H1 (cell line): ENCODE results near the gene SPCS1. TPM values are rescaled to one million over a fixed set of nuclear protein-coding genes. Genes with fewer than 3 reads are reported as not detected.

ENCODE experiments used
- CTCF ChIA-PET: fragments of 300-600 bp; sonication (Branson Sonifier 250); formaldehyde crosslinking; loops from one replicate; lab custom pipeline; 2021; ENCODE audit not compliant: partially characterized antibody; lab: Charles Lee
- POLR2A ChIA-PET: fragments of 300-600 bp; sonication (Branson Sonifier 250); formaldehyde crosslinking; loops from one replicate; lab custom pipeline; 2021; ENCODE audit warnings: inconsistent platforms; ENCODE audit not compliant: partially characterized antibody; lab: Charles Lee
- DNase-seq, 2 experiments: peaks; one replicate each; pipeline versions ENCODE4 v3.0.0 to v3.0.0-alpha.2; 2010 to 2022; ENCODE audit warnings: low spot score in 2 of 2, low read depth in 1 of 2, mixed read lengths in 1 of 2
- FAIRE-seq: peaks from 2 replicates; lab custom pipeline; 2011; peaks lifted over from hg19 to GRCh38; lab: Jason Lieb, UNC
- H2AFZ ChIP-seq: 2 replicates; pipeline ENCODE4 v1.8.1; 2012; ENCODE audit warnings: low read length, inconsistent platforms
- H2AK5ac ChIP-seq: 2 replicates; pipeline ENCODE4 v1.6.1; 2013; ENCODE audit warnings: low read depth, low read length
- H2BK120ac ChIP-seq: replicated peaks from 2 replicates; pipeline ENCODE3; 2013; ENCODE audit warnings: low read depth, low read length, inconsistent platforms
- H2BK12ac ChIP-seq: 2 replicates; pipeline ENCODE4 v1.6.1; 2013; ENCODE audit warnings: low read depth, low read length
- H2BK15ac ChIP-seq: 2 replicates; pipeline ENCODE4 v1.6.1; 2013; ENCODE audit warnings: low read length
- H2BK20ac ChIP-seq: 2 replicates; pipeline ENCODE4 v1.6.1; 2013; ENCODE audit warnings: low read length
- H2BK5ac ChIP-seq: 2 replicates; pipeline ENCODE4 v1.6.1; 2013; ENCODE audit warnings: low read depth, low read length
- H3K14ac ChIP-seq: 2 replicates; pipeline ENCODE4 v1.6.1; 2013; ENCODE audit warnings: inconsistent platforms; ENCODE audit not compliant: insufficient read length
- H3K18ac ChIP-seq: 2 replicates; pipeline ENCODE4 v1.6.1; 2013; ENCODE audit warnings: low read length; ENCODE audit errors: extremely low read depth
- H3K23ac ChIP-seq: 2 replicates; pipeline ENCODE4 v1.6.1; 2013; ENCODE audit warnings: inconsistent platforms; ENCODE audit not compliant: insufficient read length
- H3K23me2 ChIP-seq: 2 replicates; pipeline ENCODE4 v1.6.1; 2013; ENCODE audit warnings: low read depth, low read length
- H3K27ac ChIP-seq: 2 replicates; pipeline ENCODE4 v1.6.1; 2011; ENCODE audit warnings: low read depth, low read length, inconsistent platforms
- H3K27me3 ChIP-seq, 4 experiments: replicated peaks in 1 of 4; 1 replicate in 1 of 4; 2 replicates in 3 of 4; pipeline versions ENCODE4 v1.6.1 to v1.8.1; 2011 to 2013; ENCODE audit warnings: low read length in 3 of 4, mild to moderate bottlenecking in 3 of 4, inconsistent platforms in 2 of 4, mixed read lengths in 2 of 4, moderate library complexity in 1 of 4; ENCODE audit not compliant: control insufficient read depth in 3 of 4, insufficient read depth in 3 of 4; ENCODE audit errors: extremely low read depth in 1 of 4
- H3K36me3 ChIP-seq, 4 experiments: 2 replicates each; pipeline versions ENCODE4 v1.6.1 to v1.8.1; 2011 to 2013; ENCODE audit warnings: mild to moderate bottlenecking in 4 of 4, low read length in 3 of 4, moderate library complexity in 2 of 4, control low read depth in 1 of 4, inconsistent platforms in 1 of 4; ENCODE audit not compliant: insufficient read depth in 4 of 4, control insufficient read depth in 2 of 4
- H3K4ac ChIP-seq: replicated peaks from 2 replicates; pipeline ENCODE3; 2013; ENCODE audit warnings: low read length, low read depth, mixed read lengths, inconsistent platforms; ENCODE audit not compliant: insufficient read length
- H3K4me1 ChIP-seq, 4 experiments: replicated peaks in 1 of 4; 1 replicate in 1 of 4; 2 replicates in 3 of 4; pipeline versions ENCODE4 v1.6.1 to v1.8.1; 2011 to 2013; ENCODE audit warnings: low read length in 3 of 4, inconsistent platforms in 2 of 4, mixed read lengths in 1 of 4; ENCODE audit not compliant: insufficient read depth in 4 of 4, control insufficient read depth in 3 of 4
- H3K4me2 ChIP-seq, 2 experiments: 2 replicates each; pipeline versions ENCODE4 v1.6.1 to v1.8.1; 2011 to 2013; ENCODE audit warnings: low read depth in 2 of 2, low read length in 2 of 2, control low read depth in 1 of 2, inconsistent platforms in 1 of 2, mild to moderate bottlenecking in 1 of 2; ENCODE audit not compliant: insufficient read depth in 1 of 2
- H3K4me3 ChIP-seq, 4 experiments: fragments of 200-600, 300-600 bp in 1 of 4; sonication (generic), shearing (Covaris generic), sonication (Bioruptor Twin) in 1 of 4; 2 replicates each; pipeline versions ENCODE4 v1.5.1 to v1.8.1; 2011 to 2016; ENCODE audit warnings: low read length in 4 of 4, low read depth in 3 of 4, control low read depth in 2 of 4, inconsistent platforms in 2 of 4, mild to moderate bottlenecking in 2 of 4, mixed read lengths in 1 of 4, moderate library complexity in 1 of 4; ENCODE audit not compliant: insufficient read depth in 2 of 4; ENCODE audit errors: extremely low read depth in 1 of 4
- H3K56ac ChIP-seq: replicated peaks from 2 replicates; pipeline ENCODE3; 2013; ENCODE audit warnings: low read depth, mild to moderate bottlenecking, mixed read lengths, low read length, inconsistent platforms; ENCODE audit not compliant: insufficient read length
- H3K79me1 ChIP-seq: 2 replicates; pipeline ENCODE4 v1.6.1; 2013; ENCODE audit warnings: low read depth, low read length, control low read depth
- H3K79me2 ChIP-seq, 2 experiments: 2 replicates each; pipeline versions ENCODE4 v1.6.1 to v1.8.1; 2012 to 2013; ENCODE audit warnings: low read length in 2 of 2, mild to moderate bottlenecking in 2 of 2, inconsistent platforms in 1 of 2; ENCODE audit not compliant: insufficient read depth in 2 of 2, control insufficient read depth in 1 of 2
- H3K9ac ChIP-seq, 4 experiments: replicated peaks in 1 of 4; 1 replicate in 1 of 4; 2 replicates in 3 of 4; pipeline versions ENCODE4 v1.6.1 to v1.8.1; 2011 to 2013; ENCODE audit warnings: low read depth in 3 of 4, low read length in 3 of 4, control low read depth in 2 of 4, mild to moderate bottlenecking in 2 of 4, moderate library complexity in 2 of 4, inconsistent platforms in 1 of 4; ENCODE audit errors: extremely low read depth in 1 of 4
- H3K9me3 ChIP-seq, 2 experiments: 2 replicates each; pipeline versions ENCODE4 v1.6.1 to v1.8.1; 2012 to 2013; ENCODE audit warnings: mild to moderate bottlenecking in 2 of 2, moderate library complexity in 2 of 2, control low read depth in 1 of 2, inconsistent platforms in 1 of 2, low read depth in 1 of 2, low read length in 1 of 2, mixed read lengths in 1 of 2; ENCODE audit not compliant: insufficient read depth in 2 of 2
- H4K20me1 ChIP-seq, 2 experiments: replicated peaks in 1 of 2; 2 replicates each; pipeline versions ENCODE3 to v1.8.1; 2011 to 2013; ENCODE audit warnings: inconsistent platforms in 2 of 2, low read length in 2 of 2, mild to moderate bottlenecking in 1 of 2; ENCODE audit not compliant: insufficient read depth in 2 of 2, control insufficient read depth in 1 of 2
- H4K5ac ChIP-seq: 2 replicates; pipeline ENCODE4 v1.6.1; 2013; ENCODE audit warnings: low read length, low read depth, mixed read lengths, inconsistent platforms; ENCODE audit not compliant: insufficient read length
- H4K8ac ChIP-seq: 2 replicates; pipeline ENCODE4 v1.8.0; 2013; ENCODE audit warnings: mild to moderate bottlenecking, moderate library complexity, low read length, inconsistent platforms; ENCODE audit not compliant: insufficient read depth; ENCODE audit errors: extremely low read depth
- H4K91ac ChIP-seq: replicated peaks from 2 replicates; pipeline ENCODE3; 2013; ENCODE audit warnings: low read length, mixed read lengths, inconsistent platforms; ENCODE audit not compliant: insufficient read length
- ASH2L ChIP-seq: fragments of 200-600, 300-600 bp; sonication (generic); IDR thresholded peaks from one replicate; pipeline ENCODE4 v1.7.1; 2017; ENCODE audit warnings: low read length
- CEBPB ChIP-seq: IDR thresholded peaks from 2 replicates; pipeline ENCODE4 v1.6.1; 2012; ENCODE audit warnings: low read depth, low read length
- CTBP2 ChIP-seq: IDR thresholded peaks from 2 replicates; pipeline ENCODE4 v1.7.0; 2011; ENCODE audit warnings: borderline replicate concordance, mild to moderate bottlenecking, moderate library complexity, mixed read lengths, low read length; ENCODE audit not compliant: insufficient read depth, insufficient read length
- FOSL1 ChIP-seq: IDR thresholded peaks from 2 replicates; pipeline ENCODE4 v1.6.1; 2011; ENCODE audit warnings: mild to moderate bottlenecking, low read depth, low read length, moderate library complexity; ENCODE audit not compliant: insufficient read depth
- GABPA ChIP-seq: IDR thresholded peaks from 2 replicates; pipeline ENCODE4 v1.6.1; 2011; ENCODE audit warnings: mild to moderate bottlenecking, low read length, moderate library complexity, borderline replicate concordance; ENCODE audit not compliant: insufficient read depth
- PHF8 ChIP-seq: fragments of 200-600 bp; sonication (generic); conservative IDR thresholded peaks from 2 replicates; pipeline ENCODE4 v1.7.1; 2012; ENCODE audit warnings: low read depth, mild to moderate bottlenecking, inconsistent platforms, low read length, moderate library complexity
- POLR2A ChIP-seq, 2 experiments: IDR thresholded peaks; 1 replicate in 1 of 2; 2 replicates in 1 of 2; pipeline ENCODE4 v1.6.1; 2011; ENCODE audit warnings: low read depth in 2 of 2, low read length in 2 of 2, mild to moderate bottlenecking in 2 of 2; ENCODE audit errors: control extremely low read depth in 1 of 2
- POU5F1 ChIP-seq: IDR thresholded peaks from 2 replicates; pipeline ENCODE4 v1.6.1; 2011; ENCODE audit warnings: low read depth, mild to moderate bottlenecking, low read length, moderate library complexity
- RBBP5 ChIP-seq: IDR thresholded peaks from 2 replicates; pipeline ENCODE4 v1.7.1; 2012; ENCODE audit warnings: low read depth, mild to moderate bottlenecking, inconsistent platforms, low read length, moderate library complexity, borderline replicate concordance
- RNF2 ChIP-seq: fragments of 200-900, 300-1000 bp; sonication (generic); IDR thresholded peaks from 2 replicates; pipeline ENCODE4 v1.7.1; 2016; ENCODE audit warnings: borderline replicate concordance, low read depth, mild to moderate bottlenecking, antibody characterized with exemption, low read length; ENCODE audit not compliant: poor library complexity, severe bottlenecking; ENCODE audit errors: missing control alignments
- RXRA ChIP-seq: IDR thresholded peaks from 2 replicates; pipeline ENCODE4 v1.6.1; 2011; ENCODE audit warnings: low read depth, mild to moderate bottlenecking, low read length, moderate library complexity; ENCODE audit not compliant: insufficient read depth
- SRF ChIP-seq: IDR thresholded peaks from 2 replicates; pipeline ENCODE4 v1.6.1; 2011; ENCODE audit warnings: mild to moderate bottlenecking, low read depth, low read length, moderate library complexity
- SUZ12 ChIP-seq: fragments of 200-600 bp; sonication (generic); IDR thresholded peaks from 2 replicates; pipeline ENCODE4 v1.6.1; 2012; ENCODE audit warnings: mild to moderate bottlenecking, inconsistent platforms, low read length, moderate library complexity, mixed read lengths
- TBP ChIP-seq: IDR thresholded peaks from 2 replicates; pipeline ENCODE4 v1.6.1; 2011; ENCODE audit warnings: low read depth, low read length, improper control_type of control experiment
- WGBS, 2 experiments: shearing (Covaris generic) in 1 of 2; methylation state at CpG; one replicate each; pipeline versions ENCODE4 v1.1.6 to v1.1.7; 2013 to 2015; ENCODE audit warnings: low lambda C conversion rate in 2 of 2, mixed read lengths in 2 of 2, inconsistent platforms in 1 of 2, low coverage in 1 of 2, missing lambda C conversion rate in 1 of 2; ENCODE audit not compliant: insufficient replicate concordance in 2 of 2, insufficient coverage in 1 of 2, insufficient read length in 1 of 2; ENCODE audit errors: extremely low coverage in 1 of 2, missing lambda C conversion rate in 1 of 2; 5-methylcytosine and 5-hydroxymethylcytosine counted together
- polyA plus RNA-seq, 7 experiments: library from polyadenylated mRNA; depleted of rRNA in 3 of 7; stranded (reverse) in 5 of 7; unstranded in 2 of 7; fragments of >200 nt in 5 of 7; fragments of 200-250 nt in 2 of 7; gene quantifications; 1 replicate in 5 of 7; 2 replicates in 1 of 7; 4 replicates in 1 of 7; pipeline versions ENCODE4 v1.2.1 to v1.2.3, GENCODE V29; 2011 to 2013; ENCODE audit warnings: missing spikeins in 2 of 7, mixed read lengths in 2 of 7
- total RNA-seq: library from RNA; stranded (reverse); fragmentation: NEBNext Ultra II Directional; extraction: Animal tissue kit (Norgen Biotek cat#: 25700); gene quantifications from 2 replicates; pipeline ENCODE4 v1.2.1, GENCODE V29; 2021

The SPCS1 gene
- total and polyA plus RNA-seq, 2 of the 8 experiments (the other 6 are each of a cell fraction or from before 2014, with no cell fraction given) = 104 to 191 TPM

DNA sequence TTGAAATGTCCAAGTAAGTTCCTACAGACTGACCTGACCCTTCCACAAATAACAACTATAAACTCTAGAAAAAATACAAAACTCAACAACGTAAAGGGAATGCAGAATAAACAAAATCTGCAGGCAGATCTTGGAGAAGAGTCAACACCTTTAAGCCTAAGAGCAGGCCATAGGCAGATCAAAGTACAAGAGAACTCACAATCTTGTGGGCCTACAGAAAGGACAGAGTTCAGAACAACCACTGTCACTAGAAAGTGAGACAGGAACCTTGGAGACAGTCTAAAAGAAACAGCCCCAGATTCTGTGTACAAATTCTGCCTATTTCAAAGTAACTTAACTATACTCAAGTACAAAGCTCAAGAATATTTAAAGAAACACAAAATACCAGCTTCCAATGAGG lies 33.8 kb downstream of the SPCS1 start:
- no peaks in the 10 kb centered on the region for H3K79me1 ChIP-seq
- H2BK120ac ChIP-seq = no peak overlapping the region
- FAIRE-seq (no peak), DNase-seq (no peak)
- H3K9me3 ChIP-seq = no peaks in the 10 kb centered on the region
- no peak overlapping the region for H3K4me3 ChIP-seq
- ChIA-PET CTCF (interaction anchor here (0.6 kb wide), 1 partner anchor 14 kb away, joined by 3 read pairs; no protein-coding TSS in a partner anchor), POLR2A (no interaction called here)
- H2BK20ac ChIP-seq = no peak overlapping the region
- H3K36me3 ChIP-seq = peaks cover 12 to 64% (median 39%) of the 10 kb centered on the region in 4 experiments; a peak in 7 of 8 replicates
- H3K23me2 ChIP-seq = no peaks in the 10 kb centered on the region
- H4K91ac ChIP-seq = no peak overlapping the region
- H3K18ac ChIP-seq = no peak overlapping the region
- H3K56ac ChIP-seq = no peak overlapping the region
- H4K5ac ChIP-seq = no peak overlapping the region
- no peak overlapping the region for H3K27ac ChIP-seq
- H2AK5ac ChIP-seq = no peak overlapping the region
- H4K20me1 ChIP-seq = no peaks in the 10 kb centered on the region
- H3K4me1 ChIP-seq = no peaks in the 10 kb centered on the region
- H3K4ac ChIP-seq = no peak overlapping the region
- no peak overlapping the region for H2BK12ac ChIP-seq
- no peak overlapping the region for H3K23ac ChIP-seq
- H2BK15ac ChIP-seq = no peak overlapping the region
- no peaks in the 10 kb centered on the region for H3K79me2 ChIP-seq
- no peak overlapping the region for H4K8ac ChIP-seq
- no peak overlapping the region for H2AFZ ChIP-seq
- no peak overlapping the region for H3K14ac ChIP-seq
- no peak overlapping the region for H2BK5ac ChIP-seq
- H3K27me3 ChIP-seq = no peaks in the 10 kb centered on the region
- H3K9ac ChIP-seq = no peak overlapping the region
- 94% methylated on average over 1 of the region's 1 CpG; no CpG with 5 or more reads in 1 of the 2 experiments for WGBS, 2 experiments
- H3K4me2 ChIP-seq = no peak overlapping the region
- no peak for TF ChIP-seq RBBP5
- TF ChIP-seq RNF2 = no peak
- TF ChIP-seq FOSL1 = no peak
- TF ChIP-seq POU5F1 = no peak
- TF ChIP-seq ASH2L = no peak
- no peak for TF ChIP-seq RXRA
- no peak for TF ChIP-seq SUZ12
- no peak for TF ChIP-seq GABPA
- no peak for TF ChIP-seq TBP
- TF ChIP-seq SRF = no peak
- no peak for TF ChIP-seq CEBPB
- no peak for TF ChIP-seq CTBP2
- no peak for TF ChIP-seq POLR2A (IDR thresholded peaks at IDR 0.05; ENCODE audit: control extremely low read depth in 1 of 2, low read depth in 2 of 2, low read length in 2 of 2)
- no peak for TF ChIP-seq PHF8
